ENCODE results near the gene ATG13.

Gene ATG13

DNA sequence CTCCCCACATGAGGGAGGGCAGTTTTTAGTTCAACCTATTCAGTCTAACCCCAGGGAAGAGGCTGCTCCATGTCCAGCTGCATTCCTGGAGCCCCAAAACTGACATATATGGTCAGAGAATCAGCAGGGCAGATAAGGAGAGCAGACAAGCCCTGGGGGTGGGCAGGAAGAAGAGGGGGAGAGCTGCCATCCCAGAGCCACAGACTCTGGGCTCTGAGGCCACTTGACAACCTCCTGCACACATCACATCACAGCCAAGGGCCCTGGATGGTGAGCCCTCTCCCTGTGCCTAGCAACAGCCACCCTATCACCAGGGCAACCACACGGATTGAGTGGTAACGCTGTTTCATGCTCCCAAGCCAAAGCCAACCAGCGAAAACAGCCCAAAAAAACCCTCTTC, 80.0 kb downstream of the ATG13 start:
- Histone ChIP-seq H3K14ac (ENCODE audit: low read length in 2 of 2) (no peak overlapping the region), H2BK5ac (ENCODE audit: low read depth, low read length, poor library complexity, severe bottlenecking) (peak overlapping the region; percentile 60), H3K9me3 (ENCODE audit: control insufficient read depth, low read length) (no peaks in the 10 kb centered on the region), H3K9ac (ENCODE audit: low read length) (peak overlapping the region; percentile 31), H2BK15ac (ENCODE audit: low read depth, poor library complexity, severe bottlenecking) (no peak overlapping the region), H2AK5ac (ENCODE audit: low read length, severe bottlenecking) (peak overlapping the region; percentile 84), H3K23ac (ENCODE audit: low read length in 2 of 2) (no peak overlapping the region), H4K91ac (ENCODE audit: low read length) (peak overlapping the region; percentile 21), H3K4me1 (ENCODE audit: control insufficient read depth, insufficient read depth, low read depth, low read length) (peaks cover 46% of the 10 kb centered on the region), H3K27ac (ENCODE audit: low read length, poor library complexity, severe bottlenecking) (peak overlapping the region; percentile 57), H3K36me3 (ENCODE audit: control insufficient read depth in 1 of 2, insufficient read depth in 2 of 2, low read depth in 1 of 2, low read length in 2 of 2) (peaks cover 29 to 47% of the 10 kb centered on the region in 2 experiments), H2BK120ac (ENCODE audit: low read depth, low read length) (no peak overlapping the region), H4K8ac (ENCODE audit: low read length) (no peak overlapping the region), H3K18ac (ENCODE audit: low read depth in 1 of 2, low read length in 2 of 2) (no peak overlapping the region), H3K4me3 (ENCODE audit: insufficient read depth in 1 of 2, low read depth in 1 of 2, low read length in 2 of 2) (peak overlapping the region in 1 of 2 experiments; percentile 24), H3K27me3 (ENCODE audit: control insufficient read depth in 1 of 2, insufficient read depth in 1 of 2, low read length in 2 of 2) (no peaks in the 10 kb centered on the region), H3K4me2 (ENCODE audit: low read length, poor library complexity, severe bottlenecking) (peak overlapping the region; percentile 39), H2AFZ (ENCODE audit: low read depth, low read length) (no peak overlapping the region), H3K79me1 (replicated peaks; ENCODE audit: low read length, poor library complexity, severe bottlenecking) (peaks cover 7% of the 10 kb centered on the region), H3K4ac (ENCODE audit: low read depth in 1 of 2, low read length in 2 of 2) (no peak overlapping the region), H2BK12ac (ENCODE audit: low read length in 2 of 2) (no peak overlapping the region)
- DNase-seq: peak; percentile 30
- 80% methylated on average over 3 of the region's 3 CpGs for WGBS

DNA sequence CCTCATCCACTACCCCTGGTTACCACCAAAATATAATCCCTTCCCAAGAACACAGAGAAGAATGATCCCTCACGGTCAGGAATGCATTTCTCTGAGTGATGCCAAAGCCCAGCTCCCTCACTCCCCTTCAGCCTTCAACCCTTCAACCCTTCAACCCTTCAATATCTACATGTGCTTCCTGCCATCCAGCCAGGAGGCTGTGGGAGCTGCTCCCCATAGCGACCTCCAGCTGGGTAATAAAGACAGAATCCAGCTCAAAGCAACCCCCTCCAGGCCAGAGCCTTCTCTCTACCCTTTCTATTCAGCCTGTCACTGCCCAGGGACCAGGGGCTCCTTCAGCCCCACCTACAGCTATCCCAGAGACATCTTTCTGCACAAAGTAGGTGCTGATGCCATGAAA, 80.4 kb downstream of the ATG13 start:
- H4K8ac ChIP-seq (ENCODE audit: low read length): peak overlapping the region; percentile 12
- H3K4me3 ChIP-seq (ENCODE audit: insufficient read depth in 1 of 2, low read depth in 1 of 2, low read length in 2 of 2): peak overlapping the region in 1 of 2 experiments; percentile 24
- H2BK15ac ChIP-seq (ENCODE audit: low read depth, poor library complexity, severe bottlenecking): no peak overlapping the region
- H3K23ac ChIP-seq (ENCODE audit: low read length in 2 of 2): no peak overlapping the region
- peaks cover 45% of the 10 kb centered on the region for H3K4me1 ChIP-seq (ENCODE audit: control insufficient read depth, insufficient read depth, low read depth, low read length)
- no peak overlapping the region for H2BK5ac ChIP-seq (ENCODE audit: low read depth, low read length, poor library complexity, severe bottlenecking)
- H3K9me3 ChIP-seq (ENCODE audit: control insufficient read depth, low read length): no peaks in the 10 kb centered on the region
- peak overlapping the region; percentile 84 for H2AK5ac ChIP-seq (ENCODE audit: low read length, severe bottlenecking)
- no peak overlapping the region for H3K18ac ChIP-seq (ENCODE audit: low read depth in 1 of 2, low read length in 2 of 2)
- no peak overlapping the region for H3K14ac ChIP-seq (ENCODE audit: low read length in 2 of 2)
- peak overlapping the region; percentile 57 for H3K27ac ChIP-seq (ENCODE audit: low read length, poor library complexity, severe bottlenecking)
- H3K27me3 ChIP-seq (ENCODE audit: control insufficient read depth in 1 of 2, insufficient read depth in 1 of 2, low read length in 2 of 2): no peaks in the 10 kb centered on the region
- H3K79me1 ChIP-seq (replicated peaks; ENCODE audit: low read length, poor library complexity, severe bottlenecking): peaks cover 11% of the 10 kb centered on the region
- H2BK120ac ChIP-seq (ENCODE audit: low read depth, low read length): no peak overlapping the region
- no peak overlapping the region for H2AFZ ChIP-seq (ENCODE audit: low read depth, low read length)
- no peak overlapping the region for H2BK12ac ChIP-seq (ENCODE audit: low read length in 2 of 2)
- H4K91ac ChIP-seq (ENCODE audit: low read length): peak overlapping the region; percentile 21
- WGBS: 81% methylated on average over 2 of the region's 2 CpGs
- DNase-seq: no peak
- peak overlapping the region; percentile 31 for H3K9ac ChIP-seq (ENCODE audit: low read length)
- H3K4ac ChIP-seq (ENCODE audit: low read depth in 1 of 2, low read length in 2 of 2): peak overlapping the region in 1 of 2 experiments; percentile 42
- no peak overlapping the region for H3K4me2 ChIP-seq (ENCODE audit: low read length, poor library complexity, severe bottlenecking)
- H3K36me3 ChIP-seq (ENCODE audit: control insufficient read depth in 1 of 2, insufficient read depth in 2 of 2, low read depth in 1 of 2, low read length in 2 of 2): peaks cover 31 to 49% of the 10 kb centered on the region in 2 experiments

DNA sequence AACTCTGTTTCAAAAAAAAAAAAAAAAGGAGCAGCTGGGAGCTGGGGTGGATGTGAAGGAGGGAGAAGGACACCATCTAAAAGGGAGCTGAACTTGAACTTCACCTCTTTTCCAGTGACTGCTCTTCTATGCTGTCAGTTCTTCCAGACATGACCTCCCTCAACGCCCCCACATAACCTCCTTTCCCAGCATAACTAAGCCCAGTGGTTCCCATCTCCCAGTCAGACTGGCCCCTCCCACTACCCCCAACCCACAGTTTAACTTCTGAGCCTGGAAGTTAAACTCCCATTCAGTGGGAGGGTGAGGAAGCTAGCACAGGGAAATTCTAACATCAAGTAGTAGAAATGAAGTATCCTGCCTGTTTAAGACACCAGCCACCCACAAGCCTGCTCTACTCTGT, 81.2 kb downstream of the ATG13 start:
- Histone ChIP-seq H4K8ac (ENCODE audit: low read length) (no peak overlapping the region), H2BK12ac (ENCODE audit: low read length in 2 of 2) (no peak overlapping the region), H2BK5ac (ENCODE audit: low read depth, low read length, poor library complexity, severe bottlenecking) (no peak overlapping the region), H3K9ac (ENCODE audit: low read length) (peak overlapping the region; percentile 99), H3K4me2 (ENCODE audit: low read length, poor library complexity, severe bottlenecking) (peak overlapping the region; percentile 33), H3K18ac (ENCODE audit: low read depth in 1 of 2, low read length in 2 of 2) (no peak overlapping the region), H3K23ac (ENCODE audit: low read length in 2 of 2) (no peak overlapping the region), H4K91ac (ENCODE audit: low read length) (no peak overlapping the region), H3K4me3 (ENCODE audit: insufficient read depth in 1 of 2, low read depth in 1 of 2, low read length in 2 of 2) (peak overlapping the region in 1 of 2 experiments; percentile 100), H2BK15ac (ENCODE audit: low read depth, poor library complexity, severe bottlenecking) (no peak overlapping the region), H3K4me1 (ENCODE audit: control insufficient read depth, insufficient read depth, low read depth, low read length) (peaks cover 48% of the 10 kb centered on the region), H2AFZ (ENCODE audit: low read depth, low read length) (no peak overlapping the region), H2AK5ac (ENCODE audit: low read length, severe bottlenecking) (peak overlapping the region; percentile 65), H2BK120ac (ENCODE audit: low read depth, low read length) (no peak overlapping the region), H3K4ac (ENCODE audit: low read depth in 1 of 2, low read length in 2 of 2) (no peak overlapping the region), H3K9me3 (ENCODE audit: control insufficient read depth, low read length) (no peaks in the 10 kb centered on the region), H3K27me3 (ENCODE audit: control insufficient read depth in 1 of 2, insufficient read depth in 1 of 2, low read length in 2 of 2) (no peaks in the 10 kb centered on the region), H3K36me3 (ENCODE audit: control insufficient read depth in 1 of 2, insufficient read depth in 2 of 2, low read depth in 1 of 2, low read length in 2 of 2) (peaks cover 35 to 54% of the 10 kb centered on the region in 2 experiments), H3K14ac (ENCODE audit: low read length in 2 of 2) (no peak overlapping the region), H3K27ac (ENCODE audit: low read length, poor library complexity, severe bottlenecking) (no peak overlapping the region), H3K79me1 (replicated peaks; ENCODE audit: low read length, poor library complexity, severe bottlenecking) (peaks cover 15% of the 10 kb centered on the region)
- DNase-seq: peak; percentile 12
- 85% methylated on average over 1 of the region's 1 CpG for WGBS

DNA sequence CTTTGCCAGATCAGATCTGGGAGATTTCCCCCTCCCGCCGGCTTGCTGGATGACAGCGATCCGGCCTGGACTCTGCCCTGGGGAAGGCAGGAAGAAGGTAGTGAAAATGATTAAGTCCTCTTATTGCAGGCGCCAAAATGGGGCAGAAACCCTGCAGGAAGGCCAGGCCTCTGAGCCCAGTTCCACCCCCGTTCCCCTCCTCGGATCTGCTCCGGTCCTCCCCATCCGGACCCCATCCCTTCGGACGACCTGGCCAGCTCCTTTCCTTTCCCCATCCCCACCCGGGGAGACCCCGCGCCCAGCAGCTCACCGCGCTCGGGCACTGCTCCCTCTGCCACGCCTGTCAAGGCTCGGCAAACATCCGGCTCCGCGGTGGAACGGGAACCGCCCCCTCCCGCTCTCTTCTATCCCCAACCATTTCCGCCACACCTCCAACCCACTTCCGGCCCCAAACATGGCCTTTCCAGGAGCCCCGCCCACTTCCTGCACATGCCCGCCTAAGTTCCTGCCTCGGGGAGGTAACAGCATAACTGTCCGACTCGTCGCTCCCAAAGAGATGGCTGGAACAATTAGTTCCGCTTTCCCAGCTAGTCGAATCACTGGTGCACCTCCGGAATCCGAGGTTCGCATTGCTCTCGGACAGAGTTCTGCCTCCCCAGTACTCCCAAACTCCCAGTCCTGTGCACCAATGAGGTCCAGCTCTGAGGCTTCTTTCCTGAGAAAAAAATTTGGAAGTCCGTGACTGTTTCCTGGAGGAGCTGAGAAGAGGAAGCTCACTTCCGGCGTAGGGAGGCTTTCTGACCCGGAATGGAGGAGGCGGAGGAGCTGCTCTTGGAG, 83.1 kb downstream of the ATG13 start, which contains the start of the genes ARHGAP1 and ZNF408:
ARHGAP1 (minus strand) TSS at position 379 of the 837 bp plus-strand sequence. CDS start 4,512 bp downstream, outside the sequence.
ZNF408 (plus strand) TSS at position 791 of the 837 bp plus-strand sequence; CDS start at position 808, 17 bp downstream.
- peak within 1 kb of the TSS; percentile 67 to 86 for H3K4ac ChIP-seq (ENCODE audit: low read depth in 1 of 2, low read length in 2 of 2)
- peak within 1 kb of the TSS; percentile 84 to 100 for H3K4me3 ChIP-seq (ENCODE audit: insufficient read depth in 1 of 2, low read depth in 1 of 2, low read length in 2 of 2)
- H2BK120ac ChIP-seq (ENCODE audit: low read depth, low read length): peak within 1 kb of the TSS; percentile 90
- H3K27me3 ChIP-seq (ENCODE audit: control insufficient read depth in 1 of 2, insufficient read depth in 1 of 2, low read length in 2 of 2): no peaks in the 10 kb centered on the region
- H3K36me3 ChIP-seq (ENCODE audit: control insufficient read depth in 1 of 2, insufficient read depth in 2 of 2, low read depth in 1 of 2, low read length in 2 of 2): peaks cover 38 to 56% of the 10 kb centered on the region in 2 experiments
- DNase-seq: peak; percentile 99
- H2AK5ac ChIP-seq (ENCODE audit: low read length, severe bottlenecking): peak within 1 kb of the TSS; percentile 76
- H3K23ac ChIP-seq (ENCODE audit: low read length in 2 of 2): no peak within 1 kb of the TSS
- H3K14ac ChIP-seq (ENCODE audit: low read length in 2 of 2): peak within 1 kb of the TSS in 1 of 2 experiments; percentile 79
- H4K91ac ChIP-seq (ENCODE audit: low read length): peak within 1 kb of the TSS; percentile 90
- peak within 1 kb of the TSS; percentile 47 for H2AFZ ChIP-seq (ENCODE audit: low read depth, low read length)
- H3K4me2 ChIP-seq (ENCODE audit: low read length, poor library complexity, severe bottlenecking): peak within 1 kb of the TSS; percentile 81
- peak within 1 kb of the TSS; percentile 99 for H2BK5ac ChIP-seq (ENCODE audit: low read depth, low read length, poor library complexity, severe bottlenecking)
- H3K4me1 ChIP-seq (ENCODE audit: control insufficient read depth, insufficient read depth, low read depth, low read length): peaks cover 32% of the 10 kb centered on the region
- peaks cover 31% of the 10 kb centered on the region for H3K79me1 ChIP-seq (replicated peaks; ENCODE audit: low read length, poor library complexity, severe bottlenecking)
- peak within 1 kb of the TSS; percentile 99 for H3K27ac ChIP-seq (ENCODE audit: low read length, poor library complexity, severe bottlenecking)
- peak within 1 kb of the TSS; percentile 99 for H3K9ac ChIP-seq (ENCODE audit: low read length)
- H3K9me3 ChIP-seq (ENCODE audit: control insufficient read depth, low read length): no peaks in the 10 kb centered on the region
- H3K18ac ChIP-seq (ENCODE audit: low read depth in 1 of 2, low read length in 2 of 2): peak within 1 kb of the TSS; percentile 88 to 90
- H4K8ac ChIP-seq (ENCODE audit: low read length): peak within 1 kb of the TSS; percentile 93
- peak within 1 kb of the TSS; percentile 98 for H2BK15ac ChIP-seq (ENCODE audit: low read depth, poor library complexity, severe bottlenecking)
- WGBS: under 1% methylated on average over 37 of the region's 44 CpGs
- no peak within 1 kb of the TSS for H2BK12ac ChIP-seq (ENCODE audit: low read length in 2 of 2)
